PC-9 (cell line): Measurements from ENCODE around the gene ROBO1.

Source experiments
- CTCF ChIP-seq: fragments of 200-600 bp; sonication (generic); conservative IDR thresholded peaks from 2 replicates; pipeline ENCODE4 v1.6.1; 2017; ENCODE audit warnings: mixed run types, antibody characterized with exemption, mild to moderate bottlenecking, moderate library complexity
- EZH2 ChIP-seq: fragments of 200-600 bp; sonication (generic); IDR thresholded peaks from 2 replicates; pipeline ENCODE4 v1.8.0; 2017; ENCODE audit warnings: antibody characterized with exemption, low read depth

GRCh38 chr3:78900880-78901279 is 866.9 kb downstream of the ROBO1 start:
- TF ChIP-seq CTCF (no peak), EZH2 (no peak)
